ENCODE results near the gene ANKRD44.
"Not testable (repeated sequence)": the region's sequence is repeated elsewhere in the genome, so short reads cannot be mapped to it uniquely, and the experiment has no call there.

Gene ANKRD44

GRCh38 chr2:197071790-197072436 is 238.7 kb downstream of the ANKRD44 start:
- TF ChIP-seq CTCF (IDR thresholded peaks at IDR 0.05; ENCODE audit: low read depth, low read length, missing control alignments) = no peak
- no peaks in the 10 kb centered on the region for H3K36me3 ChIP-seq (replicated peaks)
- in situ Hi-C loops (cut with HindIII; ENCODE audit: low pct_ligation_motif_present, low sequenced_read_pairs) = no loop called here
- H3K27ac ChIP-seq = no peak overlapping the region
- H3K4me3 ChIP-seq (ENCODE audit: low read depth, low read length) = no peak overlapping the region
- H3K27me3 ChIP-seq (replicated peaks) = no peaks in the 10 kb centered on the region
- no peak for DNase-seq

- in situ Hi-C loops (cut with HindIII; ENCODE audit: low pct_ligation_motif_present, low sequenced_read_pairs) = no loop called here
- Histone ChIP-seq H3K27ac (no peak overlapping the region), H3K4me3 (ENCODE audit: low read depth, low read length) (no peak overlapping the region), H3K36me3 (replicated peaks) (no peaks in the 10 kb centered on the region), H3K27me3 (replicated peaks) (no peaks in the 10 kb centered on the region)
- no peak for DNase-seq
- TF ChIP-seq CTCF (IDR thresholded peaks at IDR 0.05; ENCODE audit: low read depth, low read length, missing control alignments) = no peak
These were observed 239.4 kb downstream of the ANKRD44 start for GRCh38 chr2:197071213-197071612.

GRCh38 chr2:197069958-197070357 is 240.6 kb downstream of the ANKRD44 start:
- in situ Hi-C loops (cut with HindIII; ENCODE audit: low pct_ligation_motif_present, low sequenced_read_pairs) = no loop called here
- Histone ChIP-seq H3K36me3 (replicated peaks) (no peaks in the 10 kb centered on the region), H3K27ac (no peak overlapping the region), H3K27me3 (replicated peaks) (no peaks in the 10 kb centered on the region), H3K4me3 (ENCODE audit: low read depth, low read length) (no peak overlapping the region)
- DNase-seq = no peak
- TF ChIP-seq CTCF (IDR thresholded peaks at IDR 0.05; ENCODE audit: low read depth, low read length, missing control alignments) = no peak

GRCh38 chr2:197062574-197062973 is 248.0 kb downstream of the ANKRD44 start:
- in situ Hi-C loops (cut with HindIII; ENCODE audit: low pct_ligation_motif_present, low sequenced_read_pairs); H3K36me3 ChIP-seq (replicated peaks); H3K27me3 ChIP-seq (replicated peaks); DNase-seq; H3K4me3 ChIP-seq (ENCODE audit: low read depth, low read length); H3K27ac ChIP-seq: not testable (repeated sequence)

GRCh38 chr2:197059477-197059876 is 251.1 kb downstream of the ANKRD44 start:
- no peak for TF ChIP-seq CTCF (IDR thresholded peaks at IDR 0.05; ENCODE audit: low read depth, low read length, missing control alignments)
- in situ Hi-C loops (cut with HindIII; ENCODE audit: low pct_ligation_motif_present, low sequenced_read_pairs) = no loop called here
- H3K4me3 ChIP-seq (ENCODE audit: low read depth, low read length) = no peak overlapping the region
- no peaks in the 10 kb centered on the region for H3K27me3 ChIP-seq (replicated peaks)
- H3K36me3 ChIP-seq (replicated peaks) = no peaks in the 10 kb centered on the region
- H3K27ac ChIP-seq = no peak overlapping the region
- DNase-seq = no peak

- H3K36me3 ChIP-seq (replicated peaks) = no peaks in the 10 kb centered on the region
- no peak overlapping the region for H3K4me3 ChIP-seq (ENCODE audit: low read depth, low read length)
- DNase-seq = no peak
- no peaks in the 10 kb centered on the region for H3K27me3 ChIP-seq (replicated peaks)
- no peak for TF ChIP-seq CTCF (IDR thresholded peaks at IDR 0.05; ENCODE audit: low read depth, low read length, missing control alignments)
- in situ Hi-C loops (cut with HindIII; ENCODE audit: low pct_ligation_motif_present, low sequenced_read_pairs) = no loop called here
- no peak overlapping the region for H3K27ac ChIP-seq
These were observed 251.7 kb downstream of the ANKRD44 start for GRCh38 chr2:197058777-197059300.

Data from brain microvascular endothelial cell (primary cell).